GM18502 (cell line): ENCODE data around the gene TMPRSS13.
"Not testable (repeated sequence)": the region's sequence is repeated elsewhere in the genome, so short reads cannot be mapped to it uniquely, and the experiment has no call there.

ENCODE experiments used
- ATAC-seq: cut with Tn5 transposase; IDR thresholded peaks from one replicate; pipeline ENCODE4 v1.9.1; 2021; ENCODE audit warnings: mild to moderate bottlenecking; ENCODE audit not compliant: unreplicated experiment, poor library complexity

TMPRSS13 gene

GRCh38 chr11:117875382-117876058 is 53.7 kb downstream of the TMPRSS13 start:
- ATAC-seq: no peak

GRCh38 chr11:117874910-117875381 is 54.3 kb downstream of the TMPRSS13 start:
- ATAC-seq: no peak

- no peak for ATAC-seq
Observed at GRCh38 chr11:117874253-117874909, 54.8 kb downstream of the TMPRSS13 start.

GRCh38 chr11:117873828-117874125 is 55.4 kb downstream of the TMPRSS13 start:
- no peak for ATAC-seq

- ATAC-seq: no peak
Observed at GRCh38 chr11:117872975-117873827, 56.0 kb downstream of the TMPRSS13 start.

GRCh38 chr11:117872420-117872961 is 56.7 kb downstream of the TMPRSS13 start:
- no peak for ATAC-seq

- ATAC-seq: no peak
Observed at GRCh38 chr11:117871784-117872183, 57.4 kb downstream of the TMPRSS13 start.

- ATAC-seq: no peak
Observed at GRCh38 chr11:117871160-117871559, 58.0 kb downstream of the TMPRSS13 start.

- ATAC-seq: no peak
Observed at GRCh38 chr11:117870103-117870952, 58.9 kb downstream of the TMPRSS13 start.

- no peak for ATAC-seq
Observed at GRCh38 chr11:117869604-117870003, 59.6 kb downstream of the TMPRSS13 start.

GRCh38 chr11:117868815-117869561 is 60.2 kb downstream of the TMPRSS13 start:
- no peak for ATAC-seq

GRCh38 chr11:117868088-117868487 is 61.1 kb downstream of the TMPRSS13 start:
- no peak for ATAC-seq

- no peak for ATAC-seq
Observed at GRCh38 chr11:117866526-117866925, 62.7 kb downstream of the TMPRSS13 start.

- not testable (repeated sequence) for ATAC-seq
Observed at GRCh38 chr11:117865546-117865945, 63.7 kb downstream of the TMPRSS13 start.

GRCh38 chr11:117863383-117863782 is 65.8 kb downstream of the TMPRSS13 start:
- no peak for ATAC-seq

GRCh38 chr11:117862753-117863152 is 66.4 kb downstream of the TMPRSS13 start:
- no peak for ATAC-seq

- ATAC-seq: no peak
Observed at GRCh38 chr11:117862019-117862725, 67.0 kb downstream of the TMPRSS13 start.

GRCh38 chr11:117861151-117862018 is 67.8 kb downstream of the TMPRSS13 start:
- no peak for ATAC-seq
